Stomach (tissue), 9 donors: ENCODE measurements around the gene VIL1. TPM values are rescaled to one million over a fixed set of nuclear protein-coding genes. Genes with fewer than 3 reads are reported as not detected.
A peak's percentile ranks its signal among the peaks of the same experiment; 100 is the strongest.

ENCODE experiments used
- DNase-seq, 2 donors: peaks; one replicate each; pipeline versions ENCODE4 v3.0.0 to v3.0.0-alpha.2; 2013 to 2019
- H3K27ac ChIP-seq, 5 donors: fragments of 200-600 bp in 4 of 5; sonication (generic) in 4 of 5; one replicate each; pipeline ENCODE4 v1.5.1; 2013 to 2019; ENCODE audit warnings: mild to moderate bottlenecking in 1 of 5, moderate library complexity in 1 of 5
- H3K27me3 ChIP-seq, 3 donors: fragments of 200-600 bp; sonication (generic); one replicate each; pipeline ENCODE4 v1.5.1; 2017 to 2019; ENCODE audit warnings: mixed run types in 1 of 3
- H3K36me3 ChIP-seq, 4 donors: fragments of 200-600 bp; sonication (generic); 1 replicate in 3 of 4; 2 replicates in 1 of 4; pipeline ENCODE4 v1.5.1; 2016 to 2019
- H3K4me1 ChIP-seq, 4 donors: fragments of 200-600 bp; sonication (generic); one replicate each; pipeline ENCODE4 v1.5.1; 2016 to 2019
- H3K4me3 ChIP-seq, 4 donors: fragments of 200-600 bp; sonication (generic) in 3 of 4; one replicate each; pipeline ENCODE4 v1.5.1; 2016 to 2019; ENCODE audit warnings: mild to moderate bottlenecking in 1 of 4
- H3K9me3 ChIP-seq, 4 donors: fragments of 200-600 bp; sonication (generic); one replicate each; pipeline ENCODE4 v1.5.1; 2016 to 2019
- CTCF ChIP-seq, 7 experiments: fragments of 450-650 bp in 4 of 7; fragments of 200-600 bp in 3 of 7; sonication (generic) in 3 of 7; IDR thresholded peaks; one replicate each; pipeline ENCODE4 v1.5.1; 2016 to 2019; ENCODE audit warnings: antibody characterized with exemption in 7 of 7, control low read depth in 2 of 7, mild to moderate bottlenecking in 1 of 7
- EP300 ChIP-seq: sonication (generic); formaldehyde crosslinking; IDR thresholded peaks from one replicate; pipeline ENCODE4 v1.6.1; 2017; ENCODE audit warnings: antibody characterized with exemption
- POLR2A ChIP-seq, 4 donors: fragments of 450-650 bp; IDR thresholded peaks; one replicate each; pipeline ENCODE4 v1.6.1; 2016; ENCODE audit warnings: antibody characterized with exemption in 4 of 4, control low read depth in 2 of 4, mild to moderate bottlenecking in 1 of 4, moderate library complexity in 1 of 4
- POLR2AphosphoS5 ChIP-seq, 3 donors: sonication (generic); formaldehyde crosslinking; IDR thresholded peaks; one replicate each; pipeline ENCODE4 v1.6.1; 2016; ENCODE audit warnings: antibody characterized with exemption in 3 of 3
- WGBS, 5 donors: extraction: QIAGEN DNeasy Blood & Tissue Kit in 3 of 5; methylation state at CpG; one replicate each; pipeline versions ENCODE4 v1.1.5 to v1.1.7; 2013 to 2018; 5-methylcytosine and 5-hydroxymethylcytosine counted together
- intact Hi-C: fragments of 100-400 bp; cut with DNase I; formaldehyde crosslinking; loops from one replicate; pipeline ENCODE4 v1.15.1; 2023; ENCODE audit warnings: low total_unique reads
- polyA plus RNA-seq, 3 donors: library from polyadenylated mRNA; stranded (reverse); fragments of 200-250 nt; gene quantifications; one replicate each; pipeline ENCODE4 v1.2.3, GENCODE V29; 2013
- total RNA-seq, 5 donors: library from RNA; depleted of rRNA; stranded (reverse); fragments of >200 nt; gene quantifications; one replicate each; pipeline versions ENCODE4 v1.1.0 to v1.2.3, GENCODE V29; 2014 to 2016
- donor health status: healthy with polysubstance abuse.
- donor health status: Bipolar disorder and iron deficiency.
- donor health status: healthy.

VIL1 gene
- total and polyA plus RNA-seq, 8 donors: 0.38 to 120 (median 1.8) TPM; not detected in 1

- no peaks in the 10 kb centered on the region for H3K9me3 ChIP-seq
- H3K4me1 ChIP-seq: peaks cover 60 to 79% (median 74%) of the 10 kb centered on the region in 4 donors
- no peaks in the 10 kb centered on the region for H3K27me3 ChIP-seq
- intact Hi-C loops: no loop called here
- DNase-seq: peak in 1 of 2 donors; percentile 77
- 0 to 2% (median 0%) methylated on average over 25 to 63 of the region's 63 CpGs for WGBS, 5 donors
- peaks cover 35 to 42% (median 40%) of the 10 kb centered on the region in 4 donors for H3K36me3 ChIP-seq
- H3K4me3 ChIP-seq: peak overlapping the region; percentile 74 to 97 (median 94)
- H3K27ac ChIP-seq: peak overlapping the region; percentile 97 to 100 (median 100)
- TF ChIP-seq CTCF (IDR thresholded peaks at IDR 0.05): no peak
- TF ChIP-seq POLR2AphosphoS5 (IDR thresholded peaks at IDR 0.05): peak in 1 of 3 donors; percentile 8
Observed at GRCh38 chr2:218400167-218400929, 18.6 kb upstream of the VIL1 start.

- TF ChIP-seq CTCF (IDR thresholded peaks at IDR 0.05) (no peak), POLR2A (IDR thresholded peaks at IDR 0.05) (no peak), POLR2AphosphoS5 (IDR thresholded peaks at IDR 0.05) (no peak), EP300 (no peak)
- intact Hi-C loops: no loop called here
- H3K27ac ChIP-seq: peak overlapping the region; percentile 97 to 100 (median 100)
- WGBS, 5 donors: 11 to 25% (median 17%) methylated on average over 18 to 24 of the region's 24 CpGs
- peak overlapping the region; percentile 74 to 97 (median 94) for H3K4me3 ChIP-seq
- DNase-seq: peak; percentile 51 to 67
- H3K27me3 ChIP-seq: no peaks in the 10 kb centered on the region
- peaks cover 35 to 44% (median 41%) of the 10 kb centered on the region in 4 donors for H3K36me3 ChIP-seq
- peaks cover 66 to 82% (median 77%) of the 10 kb centered on the region in 4 donors for H3K4me1 ChIP-seq
- no peaks in the 10 kb centered on the region for H3K9me3 ChIP-seq
Observed at GRCh38 chr2:218400930-218401881, 17.7 kb upstream of the VIL1 start.

GRCh38 chr2:218401890-218402289 is 17.0 kb upstream of the VIL1 start:
- Histone ChIP-seq H3K9me3 (no peaks in the 10 kb centered on the region), H3K27ac (peak overlapping the region; percentile 97 to 100 (median 100)), H3K4me3 (peak overlapping the region; percentile 74 to 97 (median 94)), H3K4me1 (peaks cover 65 to 80% (median 77%) of the 10 kb centered on the region in 4 donors), H3K36me3 (peaks cover 35 to 44% (median 41%) of the 10 kb centered on the region in 4 donors), H3K27me3 (no peaks in the 10 kb centered on the region)
- WGBS, 5 donors: 19 to 72% (median 61%) methylated on average over 4 to 9 of the region's 9 CpGs
- no peak for DNase-seq
- TF ChIP-seq CTCF (IDR thresholded peaks at IDR 0.05) (no peak), POLR2AphosphoS5 (IDR thresholded peaks at IDR 0.05) (no peak), POLR2A (IDR thresholded peaks at IDR 0.05) (no peak), EP300 (no peak)
- intact Hi-C loops: no loop called here

GRCh38 chr2:218402491-218402901 is 16.4 kb upstream of the VIL1 start:
- Histone ChIP-seq H3K9me3 (no peaks in the 10 kb centered on the region), H3K27me3 (no peaks in the 10 kb centered on the region), H3K4me3 (peak overlapping the region in 2 of 4 donors; percentile 74 to 94), H3K27ac (peak overlapping the region; percentile 97 to 100 (median 100)), H3K4me1 (peaks cover 65 to 80% (median 77%) of the 10 kb centered on the region in 4 donors), H3K36me3 (peaks cover 35 to 44% (median 41%) of the 10 kb centered on the region in 4 donors)
- no peak for TF ChIP-seq POLR2A (IDR thresholded peaks at IDR 0.05)
- no peak for TF ChIP-seq POLR2AphosphoS5 (IDR thresholded peaks at IDR 0.05)
- no peak for TF ChIP-seq CTCF (IDR thresholded peaks at IDR 0.05)
- TF ChIP-seq EP300: no peak
- WGBS, 5 donors: 23 to 56% (median 37%) methylated on average over 7 to 8 of the region's 8 CpGs
- intact Hi-C loops: no loop called here
- DNase-seq: no peak
